B cell (primary cell): ENCODE measurements around the gene TMEM273. TPM values are rescaled to one million over a fixed set of nuclear protein-coding genes. Genes with fewer than 3 reads are reported as not detected.

Source experiments
- ATAC-seq: fragments of 200-7000 bp; cut with Tn5 transposase; one replicate; pipeline ENCODE4 v1.10.0; 2021; ENCODE audit warnings: low read depth, mild to moderate bottlenecking, moderate number of reproducible peaks, moderate library complexity
- CTCF ChIA-PET: fragments of 350-600 bp; sonication (Branson Sonifier 250); formaldehyde crosslinking; loops from one replicate; lab custom pipeline; 2021; ENCODE audit warnings: antibody characterized with exemption, inconsistent platforms; lab: Charles Lee
- POLR2A ChIA-PET: fragments of 350-600 bp; sonication (Branson Sonifier 250); formaldehyde crosslinking; loops from one replicate; lab custom pipeline; 2021; ENCODE audit warnings: antibody characterized with exemption; lab: Charles Lee
- DNase-seq: peaks from one replicate; pipeline ENCODE4 v3.0.0; 2013
- H2AFZ ChIP-seq: 2 replicates; pipeline ENCODE4 v1.6.1; 2012; ENCODE audit warnings: mild to moderate bottlenecking, low read depth, low read length; ENCODE audit not compliant: insufficient read depth, poor library complexity, severe bottlenecking
- H3K27ac ChIP-seq, 2 donors: 1 replicate in 1 of 2; 2 replicates in 1 of 2; pipeline ENCODE4 v1.5.1; 2012 to 2013; ENCODE audit warnings: low read length in 2 of 2, mild to moderate bottlenecking in 2 of 2, moderate library complexity in 1 of 2
- H3K27me3 ChIP-seq, 4 experiments: fragments of 200-600 bp in 1 of 4; sonication (generic) in 1 of 4; replicated peaks in 1 of 4; 1 replicate in 2 of 4; 2 replicates in 2 of 4; pipeline versions ENCODE4 v1.6.1 to v1.7.0; 2013 to 2016; ENCODE audit warnings: low read length in 3 of 4, mild to moderate bottlenecking in 2 of 4, mixed read lengths in 1 of 4, moderate library complexity in 1 of 4; ENCODE audit not compliant: insufficient read depth in 4 of 4, control insufficient read depth in 3 of 4; ENCODE audit errors: control extremely low read depth in 1 of 4
- H3K36me3 ChIP-seq, 2 experiments: replicated peaks in 1 of 2; 1 replicate in 1 of 2; 2 replicates in 1 of 2; pipeline versions ENCODE4 v1.6.1 to v1.7.1; 2013; ENCODE audit warnings: low read length in 1 of 2; ENCODE audit not compliant: insufficient read depth in 2 of 2, control insufficient read depth in 1 of 2; ENCODE audit errors: control extremely low read depth in 1 of 2, extremely low read depth in 1 of 2
- H3K4me1 ChIP-seq, 2 donors: fragments of 200-600 bp in 1 of 2; sonication (generic) in 1 of 2; 1 replicate in 1 of 2; 2 replicates in 1 of 2; pipeline versions ENCODE4 v1.5.1 to v1.6.1; 2013 to 2017; ENCODE audit warnings: low read length in 2 of 2; ENCODE audit not compliant: control insufficient read depth in 2 of 2, insufficient read depth in 2 of 2
- H3K4me2 ChIP-seq: replicated peaks from 2 replicates; pipeline ENCODE3; 2012; ENCODE audit warnings: mild to moderate bottlenecking, low read depth, low read length; ENCODE audit not compliant: poor library complexity, severe bottlenecking
- H3K4me3 ChIP-seq, 5 experiments: fragments of 200-600 bp in 1 of 5; sonication (generic) in 1 of 5; 1 replicate in 3 of 5; 2 replicates in 2 of 5; pipeline versions ENCODE4 v1.5.1 to v1.7.0; 2011 to 2016; ENCODE audit warnings: low read length in 4 of 5, mild to moderate bottlenecking in 4 of 5, low read depth in 2 of 5, control low read depth in 1 of 5, moderate library complexity in 1 of 5; ENCODE audit not compliant: insufficient read depth in 1 of 5; ENCODE audit errors: control extremely low read depth in 1 of 5, extremely low read depth in 1 of 5
- H3K79me2 ChIP-seq: fragments of 200-600 bp; sonication (generic); one replicate; pipeline ENCODE4 v1.6.0; 2016; ENCODE audit warnings: low read length; ENCODE audit not compliant: control insufficient read depth, insufficient read depth
- H3K9ac ChIP-seq: fragments of 200-600 bp; sonication (generic); 2 replicates; pipeline ENCODE4 v1.6.1; 2017; ENCODE audit warnings: mild to moderate bottlenecking, low read length, moderate library complexity
- H3K9me3 ChIP-seq, 3 donors: one replicate each; pipeline versions ENCODE4 v1.6.1 to v1.7.1; 2013; ENCODE audit warnings: low read length in 2 of 3; ENCODE audit not compliant: control insufficient read depth in 2 of 3, insufficient read depth in 1 of 3; ENCODE audit errors: control extremely low read depth in 1 of 3
- H4K20me1 ChIP-seq: 2 replicates; pipeline ENCODE4 v1.6.0; 2012; ENCODE audit warnings: mild to moderate bottlenecking, low read length; ENCODE audit not compliant: insufficient read depth, control insufficient read depth, poor library complexity, severe bottlenecking
- H3K27ac Mint-ChIP-seq: one replicate; pipeline ENCODE4 v1.8.0; 2021; ENCODE audit warnings: mixed read lengths
- H3K27me3 Mint-ChIP-seq: one replicate; pipeline ENCODE4 v1.8.0; 2021; ENCODE audit warnings: mixed read lengths
- H3K4me1 Mint-ChIP-seq: one replicate; pipeline ENCODE4 v1.8.0; 2021; ENCODE audit warnings: mixed read lengths
- H3K4me3 Mint-ChIP-seq: one replicate; pipeline ENCODE4 v1.8.0; 2021; ENCODE audit warnings: mixed read lengths
- H3K9me3 Mint-ChIP-seq: one replicate; pipeline ENCODE4 v1.8.0; 2022; ENCODE audit warnings: mixed read lengths; ENCODE audit not compliant: insufficient read depth
- EZH2 ChIP-seq: IDR thresholded peaks from 2 replicates; pipeline ENCODE4 v1.6.1; 2012; ENCODE audit warnings: borderline replicate concordance, low read depth, mild to moderate bottlenecking, moderate library complexity, low read length; ENCODE audit not compliant: insufficient read depth, poor library complexity, severe bottlenecking
- WGBS: methylation state at CpG from one replicate; pipeline ENCODE4 v1.1.5; 2013; ENCODE audit warnings: missing lambda C conversion rate; ENCODE audit not compliant: insufficient coverage; 5-methylcytosine and 5-hydroxymethylcytosine counted together
- intact Hi-C: fragments of 100-400 bp; cut with micrococcal nuclease; formaldehyde crosslinking; loops from one replicate; pipeline ENCODE4 v1.10.0; 2022
- polyA plus RNA-seq: library from polyadenylated mRNA; depleted of rRNA; stranded (reverse); fragments of >200 nt; gene quantifications from 2 replicates; pipeline ENCODE4 v1.2.3, GENCODE V29; 2012
- total RNA-seq, 2 donors: library from RNA; stranded (reverse); fragments of 120-200 nt in 1 of 2; gene quantifications; 1 replicate in 1 of 2; 2 replicates in 1 of 2; pipeline versions ENCODE4 v1.2.3 to v1.2.4, GENCODE V29; 2013 to 2022
- TF ChIP-seq, protein P1 (sequence below): fragments of 200-600 bp; IDR thresholded peaks from one replicate; pipeline ENCODE4 v1.8.0; 2022; ENCODE audit warnings: antibody characterized with exemption, mild to moderate bottlenecking

Gene TMEM273
- total and polyA plus RNA-seq, 2 donors (not counting 1 experiment from before 2014, with no cell fraction given): 36.0 to 36.4 TPM

DNA sequence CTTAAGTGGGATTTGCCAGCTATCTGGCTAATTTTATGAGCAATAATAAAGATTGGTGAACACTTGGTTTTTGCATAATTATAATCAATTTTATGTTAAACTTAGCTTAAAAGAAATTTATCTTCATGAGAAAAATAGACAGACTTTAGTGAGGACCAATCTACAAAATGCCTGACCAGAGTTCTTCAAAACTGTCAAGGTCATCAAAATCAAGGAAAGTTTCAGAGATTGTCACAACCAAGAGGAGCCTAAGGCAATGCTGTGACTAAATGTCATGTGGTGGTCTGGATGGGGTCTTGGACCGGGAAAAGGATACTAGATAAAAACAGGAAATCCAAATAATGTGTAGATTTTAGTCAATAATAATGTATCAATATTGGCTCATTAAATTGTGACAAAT, 36.7 kb downstream of the TMEM273 start:
- Mint-ChIP-seq H3K27ac (no peak overlapping the region), H3K4me3 (no peak overlapping the region), H3K27me3 (peaks cover 23% of the 10 kb centered on the region), H3K4me1 (no peaks in the 10 kb centered on the region), H3K9me3 (peaks cover 6% of the 10 kb centered on the region)
- CTCF ChIA-PET: interaction anchor here (1.0 kb wide), 1 partner anchor 13 kb away, joined by 3 read pairs; no protein-coding TSS in a partner anchor
- Histone ChIP-seq H4K20me1 (no peaks in the 10 kb centered on the region), H3K27me3 (peaks cover 0 to 3% (median 0%) of the 10 kb centered on the region in 4 experiments), H3K4me3 (no peak overlapping the region), H3K27ac (no peak overlapping the region), H3K9me3 (peaks cover 0 to 10% (median 9%) of the 10 kb centered on the region in 3 donors), H3K4me2 (no peak overlapping the region), H3K9ac (no peak overlapping the region), H3K4me1 (no peaks in the 10 kb centered on the region), H2AFZ (no peak overlapping the region), H3K79me2 (no peaks in the 10 kb centered on the region), H3K36me3 (no peaks in the 10 kb centered on the region)
- DNase-seq (no peak), ATAC-seq (no peak)
- no peak for TF ChIP-seq EZH2
- TF ChIP-seq, protein P1, sequence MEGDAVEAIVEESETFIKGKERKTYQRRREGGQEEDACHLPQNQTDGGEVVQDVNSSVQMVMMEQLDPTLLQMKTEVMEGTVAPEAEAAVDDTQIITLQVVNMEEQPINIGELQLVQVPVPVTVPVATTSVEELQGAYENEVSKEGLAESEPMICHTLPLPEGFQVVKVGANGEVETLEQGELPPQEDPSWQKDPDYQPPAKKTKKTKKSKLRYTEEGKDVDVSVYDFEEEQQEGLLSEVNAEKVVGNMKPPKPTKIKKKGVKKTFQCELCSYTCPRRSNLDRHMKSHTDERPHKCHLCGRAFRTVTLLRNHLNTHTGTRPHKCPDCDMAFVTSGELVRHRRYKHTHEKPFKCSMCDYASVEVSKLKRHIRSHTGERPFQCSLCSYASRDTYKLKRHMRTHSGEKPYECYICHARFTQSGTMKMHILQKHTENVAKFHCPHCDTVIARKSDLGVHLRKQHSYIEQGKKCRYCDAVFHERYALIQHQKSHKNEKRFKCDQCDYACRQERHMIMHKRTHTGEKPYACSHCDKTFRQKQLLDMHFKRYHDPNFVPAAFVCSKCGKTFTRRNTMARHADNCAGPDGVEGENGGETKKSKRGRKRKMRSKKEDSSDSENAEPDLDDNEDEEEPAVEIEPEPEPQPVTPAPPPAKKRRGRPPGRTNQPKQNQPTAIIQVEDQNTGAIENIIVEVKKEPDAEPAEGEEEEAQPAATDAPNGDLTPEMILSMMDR: no peak
- intact Hi-C loops: no loop called here
- POLR2A ChIA-PET: no interaction called here
- WGBS: no CpG with 5 or more reads among the region's 1 CpG

DNA sequence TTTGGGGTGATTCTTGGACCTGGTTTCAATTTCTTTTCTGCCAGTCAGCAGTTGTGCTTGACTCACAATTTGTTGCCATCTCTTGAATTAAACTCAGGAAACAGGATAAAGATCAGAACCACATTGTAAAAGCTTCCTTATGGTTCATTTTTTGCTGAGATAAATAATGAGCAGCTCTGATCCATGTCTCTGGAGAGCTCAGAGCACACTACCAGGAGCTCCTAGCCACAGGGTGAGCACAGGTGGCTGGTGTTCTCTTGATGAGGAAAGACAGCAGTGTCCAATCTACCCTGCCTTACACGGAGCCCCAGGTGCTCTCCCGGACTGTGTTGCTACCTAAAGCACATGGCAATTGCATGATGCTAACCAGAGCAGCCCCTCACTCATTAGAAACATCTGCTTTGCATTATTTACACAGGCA, 37.2 kb downstream of the TMEM273 start:
- ChIA-PET CTCF (interaction anchor here (1.0 kb wide), 1 partner anchor 13 kb away, joined by 3 read pairs; no protein-coding TSS in a partner anchor), POLR2A (no interaction called here)
- Histone ChIP-seq H3K4me3 (no peak overlapping the region), H3K4me1 (no peaks in the 10 kb centered on the region), H4K20me1 (no peaks in the 10 kb centered on the region), H3K4me2 (no peak overlapping the region), H3K27me3 (peaks cover 0 to 3% (median 0%) of the 10 kb centered on the region in 4 experiments), H3K27ac (no peak overlapping the region), H2AFZ (no peak overlapping the region), H3K9me3 (peaks cover 0 to 10% (median 9%) of the 10 kb centered on the region in 3 donors), H3K79me2 (no peaks in the 10 kb centered on the region), H3K9ac (no peak overlapping the region), H3K36me3 (no peaks in the 10 kb centered on the region)
- intact Hi-C loops: no loop called here
- 36% methylated on average over 2 of the region's 2 CpGs for WGBS
- H3K9me3 Mint-ChIP-seq: peaks cover 6% of the 10 kb centered on the region
- H3K4me3 Mint-ChIP-seq: no peak overlapping the region
- DNase-seq (no peak), ATAC-seq (no peak)
- no peaks in the 10 kb centered on the region for H3K4me1 Mint-ChIP-seq
- H3K27ac Mint-ChIP-seq: no peak overlapping the region
- H3K27me3 Mint-ChIP-seq: peaks cover 24% of the 10 kb centered on the region
- TF ChIP-seq EZH2: no peak
- TF ChIP-seq, protein P1: no peak
